Right forelimb (tissue), 1 donor: ENCODE results near the gene CCDC107.
"Not testable (repeated sequence)": the region's sequence is repeated elsewhere in the genome, so short reads cannot be mapped to it uniquely, and the experiment has no call there.

Experiments used
- DNase-seq: peaks from one replicate; pipeline ENCODE4 v3.0.0-alpha.2; 2018

The CCDC107 gene

GRCh38 chr9:35638751-35639150 lies 19.3 kb upstream of the CCDC107 start:
- DNase-seq, result not testable (repeated sequence)

GRCh38 chr9:35639225-35639624 lies 18.9 kb upstream of the CCDC107 start:
- not testable (repeated sequence) for DNase-seq

- no peak for DNase-seq
Observed at GRCh38 chr9:35639631-35640030, 18.5 kb upstream of the CCDC107 start.

GRCh38 chr9:35640431-35640830 lies 17.7 kb upstream of the CCDC107 start:
- DNase-seq, result not testable (repeated sequence)

GRCh38 chr9:35641478-35641877 lies 16.6 kb upstream of the CCDC107 start:
- not testable (repeated sequence) for DNase-seq

GRCh38 chr9:35643046-35643445 lies 15.0 kb upstream of the CCDC107 start:
- DNase-seq, result no peak

- peak; percentile 36 for DNase-seq
Observed at GRCh38 chr9:35645736-35646135, 12.4 kb upstream of the CCDC107 start.

- no peak for DNase-seq
Observed at GRCh38 chr9:35646153-35646532, 11.9 kb upstream of the CCDC107 start.

GRCh38 chr9:35646533-35647265 lies 11.4 kb upstream of the CCDC107 start:
- DNase-seq, result peak; percentile 96

- DNase-seq, result no peak
Observed at GRCh38 chr9:35649431-35650340, 8.4 kb upstream of the CCDC107 start.

- DNase-seq, result peak; percentile 29
Observed at GRCh38 chr9:35650341-35651158, 7.5 kb upstream of the CCDC107 start, which contains the start of gene SIT1. TSS of gene SIT1 (minus strand) at chr9:35650931. CDS start at chr9:35650853, 78 bp downstream.

- no peak for DNase-seq
Observed at GRCh38 chr9:35651956-35652828, 5.9 kb upstream of the CCDC107 start.

GRCh38 chr9:35652829-35653209 lies 5.3 kb upstream of the CCDC107 start:
- no peak for DNase-seq

- no peak for DNase-seq
Observed at GRCh38 chr9:35653611-35654010, 4.5 kb upstream of the CCDC107 start.

- DNase-seq, result no peak
Observed at GRCh38 chr9:35656348-35656747, 1.7 kb upstream of the CCDC107 start.

- DNase-seq, result peak; percentile 67
Observed at GRCh38 chr9:35656831-35657545, 1.1 kb upstream of the CCDC107 start.

GRCh38 chr9:35657546-35658136 lies 451 bp upstream of the CCDC107 start, which contains the start of gene RMRP:
TSS of gene RMRP (minus strand) at chr9:35658019.
- peak; percentile 97 for DNase-seq

GRCh38 chr9:35658968-35659220 lies 802 bp downstream of the CCDC107 start:
- DNase-seq, result no peak

- DNase-seq, result no peak
Observed at GRCh38 chr9:35659340-35659739, 1.2 kb downstream of the CCDC107 start.

- no peak for DNase-seq
Observed at GRCh38 chr9:35660966-35661415, 2.9 kb downstream of the CCDC107 start.

GRCh38 chr9:35661756-35662350 lies 3.8 kb downstream of the CCDC107 start:
- DNase-seq, result no peak
